Endodermal cell (in vitro differentiated cells): ENCODE results near the gene SRP72. TPM values are rescaled to one million over a fixed set of nuclear protein-coding genes. Genes with fewer than 3 reads are reported as not detected.

Source experiments
- DNase-seq: peaks from one replicate; pipeline ENCODE4 v3.0.0-alpha.2; 2017
- H3K27ac ChIP-seq: 2 replicates; pipeline ENCODE4 v1.5.1; 2013; ENCODE audit warnings: mild to moderate bottlenecking, low read depth, low read length, moderate library complexity
- H3K27me3 ChIP-seq: 2 replicates; pipeline ENCODE4 v1.6.1; 2013; ENCODE audit warnings: mild to moderate bottlenecking, low read length, moderate library complexity; ENCODE audit not compliant: insufficient read depth, control insufficient read depth, poor library complexity, severe bottlenecking
- H3K36me3 ChIP-seq: 2 replicates; pipeline ENCODE4 v1.7.0; 2013; ENCODE audit warnings: mild to moderate bottlenecking, low read length, moderate library complexity; ENCODE audit not compliant: control insufficient read depth, insufficient read depth
- H3K4me1 ChIP-seq: one replicate; pipeline ENCODE4 v1.7.0; 2013; ENCODE audit warnings: low read length; ENCODE audit not compliant: control insufficient read depth, insufficient read depth
- H3K4me3 ChIP-seq: 2 replicates; pipeline ENCODE4 v1.5.1; 2013; ENCODE audit warnings: mild to moderate bottlenecking, low read length, moderate library complexity
- H3K9ac ChIP-seq: 2 replicates; pipeline ENCODE4 v1.6.1; 2013; ENCODE audit warnings: mild to moderate bottlenecking, low read length, moderate library complexity; ENCODE audit not compliant: poor library complexity, severe bottlenecking; ENCODE audit errors: extremely low read depth
- H3K9me3 ChIP-seq: 2 replicates; pipeline ENCODE4 v1.6.1; 2013; ENCODE audit warnings: mild to moderate bottlenecking, low read length, moderate library complexity; ENCODE audit not compliant: control insufficient read depth
- H3K27ac Mint-ChIP-seq: 2 replicates; pipeline ENCODE4 v1.8.0; 2020; ENCODE audit warnings: mixed read lengths
- H3K27me3 Mint-ChIP-seq: 2 replicates; pipeline ENCODE4 v1.8.0; 2021; ENCODE audit warnings: mild to moderate bottlenecking, mixed read lengths; ENCODE audit not compliant: insufficient read depth
- H3K36me3 Mint-ChIP-seq: 2 replicates; pipeline ENCODE4 v1.8.0; 2020; ENCODE audit warnings: low read depth, mixed read lengths
- H3K4me1 Mint-ChIP-seq: 2 replicates; pipeline ENCODE4 v1.8.0; 2020; ENCODE audit warnings: mixed read lengths
- H3K4me3 Mint-ChIP-seq: 2 replicates; pipeline ENCODE4 v1.8.0; 2020; ENCODE audit warnings: mild to moderate bottlenecking, moderate library complexity, mixed read lengths
- H3K9me3 Mint-ChIP-seq: 2 replicates; pipeline ENCODE4 v1.8.0; 2020; ENCODE audit warnings: mild to moderate bottlenecking, mixed read lengths
- CTCF ChIP-seq: fragments of 200-600 bp; sonication (generic); conservative IDR thresholded peaks from 2 replicates; pipeline ENCODE4 v1.5.0; 2021; ENCODE audit warnings: antibody characterized with exemption, mild to moderate bottlenecking
- WGBS, 2 experiments: methylation state at CpG; one replicate each; pipeline versions ENCODE4 v1.1.5 to v1.1.7; 2013; ENCODE audit warnings: missing lambda C conversion rate in 2 of 2, mixed read lengths in 1 of 2; ENCODE audit not compliant: insufficient coverage in 1 of 2, insufficient read length in 1 of 2; 5-methylcytosine and 5-hydroxymethylcytosine counted together
- total RNA-seq, 2 donors: library from RNA; stranded (reverse); fragmentation: NEBNext Ultra II Directional in 1 of 2; extraction: Animal tissue kit (Norgen Biotek cat#: 25700) in 1 of 2; gene quantifications; 2 replicates in 1 of 2; 3 replicates in 1 of 2; pipeline ENCODE4 v1.2.1, GENCODE V29; 2021

SRP72 gene
- total RNA-seq, 2 donors from 2014 or later, result 123 to 134 TPM

GRCh38 chr4:56531823-56532222 lies 64.4 kb downstream of the SRP72 start:
- H3K27ac Mint-ChIP-seq, result no peak overlapping the region

GRCh38 chr4:56532239-56532638 lies 64.8 kb downstream of the SRP72 start:
- Mint-ChIP-seq H3K36me3 (no peaks in the 10 kb centered on the region), H3K4me3 (no peak overlapping the region), H3K27me3 (peaks cover 34% of the 10 kb centered on the region), H3K4me1 (no peaks in the 10 kb centered on the region), H3K9me3 (peaks cover 10% of the 10 kb centered on the region), H3K27ac (no peak overlapping the region)
- Histone ChIP-seq H3K4me1 (no peaks in the 10 kb centered on the region), H3K27ac (no peak overlapping the region), H3K36me3 (no peaks in the 10 kb centered on the region), H3K27me3 (peaks cover 61% of the 10 kb centered on the region), H3K9ac (no peak overlapping the region), H3K4me3 (no peak overlapping the region), H3K9me3 (no peaks in the 10 kb centered on the region)
- no peak for TF ChIP-seq CTCF
- DNase-seq, result no peak
- WGBS, 2 experiments, result 94 to 95% methylated on average over 2 of the region's 2 CpGs

More at GRCh38 chr4:56531823-56532222, 64.4 kb downstream of the SRP72 start:
- Mint-ChIP-seq H3K9me3 (peaks cover 10% of the 10 kb centered on the region), H3K4me3 (no peak overlapping the region), H3K27me3 (peaks cover 38% of the 10 kb centered on the region), H3K4me1 (no peaks in the 10 kb centered on the region), H3K36me3 (no peaks in the 10 kb centered on the region)
- H3K27ac ChIP-seq, result no peak overlapping the region
- peaks cover 61% of the 10 kb centered on the region for H3K27me3 ChIP-seq
- 91 to 96% methylated on average over 4 of the region's 4 CpGs for WGBS, 2 experiments
- no peaks in the 10 kb centered on the region for H3K4me1 ChIP-seq
- DNase-seq, result no peak
- H3K9ac ChIP-seq, result no peak overlapping the region
- no peaks in the 10 kb centered on the region for H3K9me3 ChIP-seq
- H3K4me3 ChIP-seq, result no peak overlapping the region
- no peak for TF ChIP-seq CTCF
- H3K36me3 ChIP-seq, result no peaks in the 10 kb centered on the region

- no peak overlapping the region for H3K27ac ChIP-seq
- TF ChIP-seq CTCF, result peak; percentile 12
- no peaks in the 10 kb centered on the region for H3K36me3 ChIP-seq
- 92 to 97% methylated on average over 7 of the region's 7 CpGs for WGBS, 2 experiments
- peaks cover 13% of the 10 kb centered on the region for H3K27me3 Mint-ChIP-seq
- H3K9ac ChIP-seq, result no peak overlapping the region
- peaks cover 37% of the 10 kb centered on the region for H3K27me3 ChIP-seq
- no peak overlapping the region for H3K4me3 ChIP-seq
- peak; percentile 59 for DNase-seq
- H3K9me3 ChIP-seq, result no peaks in the 10 kb centered on the region
- H3K4me1 Mint-ChIP-seq, result no peaks in the 10 kb centered on the region
- no peak overlapping the region for H3K4me3 Mint-ChIP-seq
- H3K9me3 Mint-ChIP-seq, result peaks cover 10% of the 10 kb centered on the region
- H3K36me3 Mint-ChIP-seq, result no peaks in the 10 kb centered on the region
- H3K27ac Mint-ChIP-seq, result no peak overlapping the region
- H3K4me1 ChIP-seq, result no peaks in the 10 kb centered on the region
These were observed 68.5 kb downstream of the SRP72 start for GRCh38 chr4:56535915-56536314.
